OCI-LY7 (cell line): ENCODE measurements around the gene VOPP1. TPM values are rescaled to one million over a fixed set of nuclear protein-coding genes. Genes with fewer than 3 reads are reported as not detected.

Experiments
- BruUV-seq: library from RNA; stranded (reverse); fragments of 400-500 nt; replicated peaks from 2 replicates; lab custom pipeline; 2021; lab: Mats Ljungman, UMichigan
- CTCF ChIA-PET: fragments of 300-600 bp; sonication (Branson Sonifier 250); formaldehyde crosslinking; loops from one replicate; lab custom pipeline; 2022; ENCODE audit warnings: antibody characterized with exemption; ENCODE audit not compliant: unreplicated experiment; lab: Charles Lee
- POLR2A ChIA-PET: fragments of 300-600 bp; sonication (Branson Sonifier 250); formaldehyde crosslinking; loops from one replicate; lab custom pipeline; 2022; ENCODE audit warnings: antibody characterized with exemption; lab: Charles Lee
- DNase-seq: peaks from one replicate; pipeline ENCODE4 v3.0.0-alpha.2; 2015; ENCODE audit warnings: low spot score
- H2AFZ ChIP-seq: fragments of 200-600 bp; sonication (generic), shearing (Covaris generic); 2 replicates; pipeline ENCODE4 v1.6.1; 2014; ENCODE audit warnings: mild to moderate bottlenecking, antibody characterized with exemption, low read length, moderate library complexity
- H3K27ac ChIP-seq: fragments of 200-600 bp; sonication (generic); 2 replicates; pipeline ENCODE4 v1.5.1; 2014; ENCODE audit warnings: mixed run types, low read depth, mild to moderate bottlenecking, moderate library complexity, low read length, inconsistent platforms; ENCODE audit not compliant: poor library complexity, severe bottlenecking
- H3K36me3 ChIP-seq: fragments of 200-600 bp; sonication (generic); 2 replicates; pipeline ENCODE4 v1.6.1; 2014; ENCODE audit warnings: mild to moderate bottlenecking, antibody characterized with exemption, low read length, moderate library complexity, mixed read lengths; ENCODE audit not compliant: insufficient read depth
- H3K4me1 ChIP-seq: fragments of 200-600 bp; sonication (generic); 2 replicates; pipeline ENCODE4 v1.5.1; 2014; ENCODE audit warnings: mild to moderate bottlenecking, low read length; ENCODE audit not compliant: insufficient read depth, poor library complexity, severe bottlenecking
- H3K4me2 ChIP-seq: fragments of 200-600 bp; sonication (generic); 2 replicates; pipeline ENCODE4 v1.6.1; 2014; ENCODE audit warnings: mild to moderate bottlenecking, low read length
- H3K4me3 ChIP-seq: fragments of 200-600 bp; sonication (generic); 2 replicates; pipeline ENCODE4 v1.5.1; 2014; ENCODE audit warnings: mild to moderate bottlenecking, low read depth, low read length; ENCODE audit not compliant: poor library complexity, severe bottlenecking
- H3K79me2 ChIP-seq: fragments of 200-600 bp; sonication (generic); 2 replicates; pipeline ENCODE4 v1.6.1; 2016; ENCODE audit warnings: low read depth, mild to moderate bottlenecking, low read length, moderate library complexity, mixed read lengths; ENCODE audit not compliant: insufficient read depth
- H3K9me2 ChIP-seq: fragments of 200-600 bp; sonication (generic); 2 replicates; pipeline ENCODE4 v1.6.1; 2016; ENCODE audit warnings: mild to moderate bottlenecking, low read length, mixed read lengths; ENCODE audit not compliant: insufficient read depth
- H3K9me3 ChIP-seq: fragments of 200-600 bp; sonication (generic); 2 replicates; pipeline ENCODE4 v1.6.1; 2014; ENCODE audit warnings: mild to moderate bottlenecking, mixed run types, low read length, mixed read lengths
- H4K20me1 ChIP-seq: fragments of 200-600 bp; sonication (generic); 2 replicates; pipeline ENCODE4 v1.6.1; 2014; ENCODE audit warnings: mild to moderate bottlenecking, antibody characterized with exemption, low read length, moderate library complexity, mixed read lengths; ENCODE audit not compliant: insufficient read depth
- CTCF ChIP-seq: fragments of 200-600 bp; sonication (generic); conservative IDR thresholded peaks from 2 replicates; pipeline ENCODE4 v1.5.1; 2014; ENCODE audit warnings: mild to moderate bottlenecking, antibody characterized with exemption, low read length, moderate library complexity, mixed read lengths
- EZH2phosphoT487 ChIP-seq: fragments of 200-600 bp; sonication (generic); IDR thresholded peaks from 2 replicates; pipeline ENCODE4 v1.6.1; 2018; ENCODE audit warnings: low read depth, borderline replicate concordance, mild to moderate bottlenecking, mixed run types, antibody characterized with exemption, low read length, moderate library complexity, mixed read lengths
- intact Hi-C: fragments of 100-400 bp; cut with micrococcal nuclease; formaldehyde crosslinking; loops from one replicate; pipeline ENCODE4 v1.10.0; 2022; ENCODE audit not compliant: unreplicated experiment
- total RNA-seq, 2 experiments: library from RNA; depleted of rRNA in 1 of 2; stranded (reverse); fragments of >200 nt in 1 of 2; shearing (Covaris generic) in 1 of 2; gene quantifications; 2 replicates each; pipeline ENCODE4 v1.2.3, GENCODE V29; 2014 to 2022

The VOPP1 gene
- total RNA-seq, 2 experiments from 2014 or later, result 68.8 to 72.1 TPM

GRCh38 chr7:55485501-55486191 lies 86.7 kb downstream of the VOPP1 start:
- Histone ChIP-seq H3K4me2 (no peak overlapping the region), H3K36me3 (peaks cover 80% of the 10 kb centered on the region), H3K4me1 (no peaks in the 10 kb centered on the region), H3K4me3 (no peak overlapping the region), H4K20me1 (no peaks in the 10 kb centered on the region), H3K9me2 (no peaks in the 10 kb centered on the region), H3K79me2 (no peaks in the 10 kb centered on the region), H2AFZ (no peak overlapping the region), H3K27ac (no peak overlapping the region), H3K9me3 (no peaks in the 10 kb centered on the region)
- BruUV-seq, result no TSS peak
- intact Hi-C loops, result no loop called here
- ChIA-PET CTCF (interaction anchor here (0.6 kb wide), 1 partner anchor 29 kb away, joined by 3 read pairs; no protein-coding TSS in a partner anchor), POLR2A (no interaction called here)
- TF ChIP-seq CTCF (no peak), EZH2phosphoT487 (no peak)
- no peak for DNase-seq

GRCh38 chr7:55484834-55485233 lies 87.5 kb downstream of the VOPP1 start:
- no TSS peak for BruUV-seq

More at GRCh38 chr7:55484834-55485233, 87.5 kb downstream of the VOPP1 start:
- no peaks in the 10 kb centered on the region for H3K79me2 ChIP-seq
- no peaks in the 10 kb centered on the region for H3K4me1 ChIP-seq
- intact Hi-C loops, result no loop called here
- POLR2A ChIA-PET, result no interaction called here
- no peak overlapping the region for H2AFZ ChIP-seq
- no peaks in the 10 kb centered on the region for H3K9me3 ChIP-seq
- H3K4me3 ChIP-seq, result no peak overlapping the region
- peaks cover 76% of the 10 kb centered on the region for H3K36me3 ChIP-seq
- H3K4me2 ChIP-seq, result no peak overlapping the region
- DNase-seq, result no peak
- H4K20me1 ChIP-seq, result no peaks in the 10 kb centered on the region
- H3K9me2 ChIP-seq, result no peaks in the 10 kb centered on the region
- H3K27ac ChIP-seq, result no peak overlapping the region
- TF ChIP-seq EZH2phosphoT487, result no peak
- no peak for TF ChIP-seq CTCF
- CTCF ChIA-PET, result no interaction called here
